GM19328 (cell line): ENCODE measurements around the gene CEP164.

Experiments
- ATAC-seq: cut with Tn5 transposase; IDR thresholded peaks from one replicate; pipeline ENCODE4 v1.9.1; 2021; ENCODE audit warnings: mild to moderate bottlenecking, moderate library complexity; ENCODE audit not compliant: unreplicated experiment

The CEP164 gene

DNA sequence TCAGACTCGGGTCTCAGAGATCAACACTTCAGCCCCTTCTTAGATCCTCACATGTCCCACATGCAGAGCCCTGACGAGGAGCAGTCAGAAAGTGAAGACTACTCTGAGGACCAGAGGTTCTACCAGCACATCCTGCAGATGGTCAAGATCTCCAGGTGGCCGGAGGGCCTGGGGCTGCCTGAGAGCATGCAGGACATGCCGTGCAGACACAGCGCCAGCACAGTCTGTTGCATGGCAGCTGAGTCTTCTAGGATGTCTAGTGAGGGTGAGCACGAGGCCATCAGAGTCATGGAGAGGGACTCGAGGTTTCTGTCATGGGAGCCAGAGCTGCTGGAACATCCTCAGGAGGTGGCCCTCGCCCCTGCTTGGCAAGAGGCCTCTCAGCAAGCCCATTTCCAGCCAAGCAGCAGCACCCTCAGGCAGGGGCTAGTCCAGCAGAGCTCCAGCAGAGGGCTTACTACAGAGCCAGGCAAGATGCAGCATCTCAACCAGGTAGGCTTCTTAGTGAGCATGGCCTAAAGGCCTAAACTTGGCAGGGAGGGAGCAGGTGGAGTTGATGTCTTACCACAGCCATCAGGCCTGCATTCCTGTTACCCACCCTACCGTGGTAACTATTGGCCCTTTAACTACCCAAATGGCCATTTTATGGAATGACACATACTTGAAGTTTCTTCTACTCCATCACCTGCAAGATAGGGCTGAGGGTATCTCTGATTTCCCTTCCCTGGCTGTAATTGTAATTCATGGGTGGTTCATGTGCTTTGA, 28.7 kb downstream of the CEP164 start:
- ATAC-seq = no peak

GRCh38 chr11:117361432-117361831, 33.8 kb downstream of the CEP164 start:
- ATAC-seq = no peak

DNA sequence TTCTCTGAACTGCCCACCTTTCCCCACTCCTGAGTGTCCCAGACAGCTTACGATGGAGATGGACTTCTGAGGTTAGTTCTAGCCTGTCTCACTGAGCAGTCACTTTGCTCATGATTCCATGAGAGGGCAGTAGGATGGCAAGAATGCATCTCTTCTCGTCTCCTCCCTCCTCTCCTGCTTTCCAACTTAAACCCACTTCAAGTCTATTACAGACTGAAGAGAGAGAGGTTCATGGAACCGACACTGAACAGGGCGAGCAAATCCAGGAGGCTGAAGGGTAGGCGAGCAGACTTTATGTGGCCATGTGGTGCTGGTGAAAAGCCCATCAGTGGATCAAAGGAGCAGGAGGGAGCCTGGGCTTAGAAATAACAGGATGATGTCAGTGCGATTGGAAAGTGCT, 38.6 kb downstream of the CEP164 start:
- ATAC-seq = no peak

DNA sequence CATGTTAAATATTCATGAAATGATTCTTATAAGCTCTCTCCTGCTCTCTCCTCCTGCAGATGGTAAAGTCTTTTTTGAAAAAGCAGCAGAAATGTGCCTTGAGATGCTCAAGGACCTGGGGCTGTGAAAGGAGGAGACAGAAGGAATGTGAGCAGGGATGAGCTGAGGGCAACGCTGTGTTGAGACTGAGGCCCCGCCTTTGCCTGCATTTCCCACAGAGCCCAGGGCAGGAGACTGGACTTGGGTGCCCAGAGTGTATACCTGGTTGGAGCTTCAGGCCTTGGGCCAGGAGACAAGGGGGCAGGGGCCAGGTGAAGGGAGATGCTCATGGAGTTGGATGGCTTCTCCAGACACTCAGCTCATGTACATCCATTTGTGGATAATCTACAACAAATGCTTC, 39.2 kb downstream of the CEP164 start:
- no peak for ATAC-seq

GRCh38 chr11:117369534-117369933, 41.9 kb downstream of the CEP164 start:
- ATAC-seq = no peak

- ATAC-seq = no peak
These were observed 43.8 kb downstream of the CEP164 start for GRCh38 chr11:117371453-117371852.

GRCh38 chr11:117374316-117375055, 46.8 kb downstream of the CEP164 start:
- no peak for ATAC-seq

DNA sequence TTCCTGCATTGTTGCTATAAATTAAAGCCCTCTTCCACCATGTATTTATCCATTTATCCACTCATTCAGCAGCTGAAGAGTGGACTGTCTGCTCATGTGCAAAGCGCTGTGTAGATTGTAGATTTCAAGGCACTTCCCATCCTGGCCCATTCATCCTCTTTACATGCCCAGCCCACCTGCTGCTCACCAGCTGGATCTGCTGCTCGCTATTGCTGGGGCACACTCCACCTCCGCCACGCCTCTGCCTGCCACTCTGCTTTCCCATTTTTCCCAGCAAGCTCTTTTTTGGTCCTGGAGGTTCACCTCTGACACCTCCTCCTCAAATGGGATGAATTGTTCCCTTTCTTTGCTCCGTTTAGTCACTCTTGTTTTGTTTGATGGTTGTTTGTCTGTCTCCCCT, 48.3 kb downstream of the CEP164 start:
- ATAC-seq = no peak

DNA sequence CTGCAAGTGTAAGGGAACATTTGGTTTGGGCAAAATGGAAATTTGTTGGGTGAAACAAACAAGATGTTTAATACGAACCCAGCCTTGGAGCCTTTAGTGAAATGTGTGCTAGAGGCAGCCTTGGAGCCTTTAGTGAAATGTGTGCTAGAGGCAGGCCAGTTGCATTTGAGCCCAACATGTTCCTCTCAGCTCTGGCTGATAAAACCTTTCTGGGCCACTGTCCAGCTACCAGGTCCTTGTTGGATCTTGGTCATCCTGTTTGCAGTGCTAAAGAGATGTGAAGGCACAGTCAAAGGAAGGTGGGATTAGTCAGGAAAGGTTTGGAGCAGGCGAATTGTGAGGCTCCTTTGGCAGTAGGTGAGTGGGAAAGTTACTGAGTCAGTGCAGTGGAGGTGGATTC, 48.9 kb downstream of the CEP164 start:
- no peak for ATAC-seq

DNA sequence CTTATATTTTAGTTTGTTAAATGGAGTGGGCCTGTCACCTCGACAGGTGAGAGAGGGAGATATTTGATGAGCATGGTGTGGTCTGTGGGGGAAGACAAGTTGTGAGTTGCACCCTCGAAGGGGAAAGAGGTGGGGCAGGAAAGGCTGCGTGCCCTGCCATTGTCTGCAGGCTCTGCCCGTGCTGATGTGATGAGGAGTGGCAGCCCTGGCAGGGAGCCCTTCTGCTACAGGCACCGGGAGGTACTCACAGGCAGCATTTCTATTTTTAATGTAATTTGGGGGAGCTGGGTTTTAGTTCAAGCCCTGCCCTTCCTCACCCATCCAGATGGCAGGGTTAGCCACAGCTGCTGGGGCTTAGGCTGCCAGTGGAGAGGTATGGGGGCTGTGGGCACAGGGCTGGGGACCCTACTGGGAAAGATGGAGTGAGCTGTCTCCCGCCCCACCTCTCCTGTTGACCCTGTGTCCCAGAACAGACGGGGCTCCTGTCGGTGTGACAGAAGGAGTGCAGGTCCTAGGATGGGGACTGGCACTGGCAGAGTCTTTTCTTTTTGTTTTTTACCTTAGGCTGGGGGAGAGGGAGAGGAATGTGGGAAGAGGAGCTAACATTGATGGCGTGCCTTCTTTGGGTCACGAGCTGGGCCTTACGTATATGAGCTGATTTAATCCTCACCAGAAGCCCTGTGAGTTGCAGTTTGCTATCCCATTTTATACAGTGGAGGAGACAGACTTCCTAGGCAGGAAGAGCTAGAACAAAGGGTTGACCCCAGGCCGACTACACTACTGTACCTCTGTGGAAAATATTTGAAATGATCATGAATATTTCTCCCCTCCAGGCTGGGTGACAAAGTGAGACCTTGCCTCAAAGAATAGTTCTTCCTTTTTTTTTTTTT, 51.6 kb downstream of the CEP164 start:
- no peak for ATAC-seq

GRCh38 chr11:117380676-117381075, 53.0 kb downstream of the CEP164 start:
- ATAC-seq = no peak

DNA sequence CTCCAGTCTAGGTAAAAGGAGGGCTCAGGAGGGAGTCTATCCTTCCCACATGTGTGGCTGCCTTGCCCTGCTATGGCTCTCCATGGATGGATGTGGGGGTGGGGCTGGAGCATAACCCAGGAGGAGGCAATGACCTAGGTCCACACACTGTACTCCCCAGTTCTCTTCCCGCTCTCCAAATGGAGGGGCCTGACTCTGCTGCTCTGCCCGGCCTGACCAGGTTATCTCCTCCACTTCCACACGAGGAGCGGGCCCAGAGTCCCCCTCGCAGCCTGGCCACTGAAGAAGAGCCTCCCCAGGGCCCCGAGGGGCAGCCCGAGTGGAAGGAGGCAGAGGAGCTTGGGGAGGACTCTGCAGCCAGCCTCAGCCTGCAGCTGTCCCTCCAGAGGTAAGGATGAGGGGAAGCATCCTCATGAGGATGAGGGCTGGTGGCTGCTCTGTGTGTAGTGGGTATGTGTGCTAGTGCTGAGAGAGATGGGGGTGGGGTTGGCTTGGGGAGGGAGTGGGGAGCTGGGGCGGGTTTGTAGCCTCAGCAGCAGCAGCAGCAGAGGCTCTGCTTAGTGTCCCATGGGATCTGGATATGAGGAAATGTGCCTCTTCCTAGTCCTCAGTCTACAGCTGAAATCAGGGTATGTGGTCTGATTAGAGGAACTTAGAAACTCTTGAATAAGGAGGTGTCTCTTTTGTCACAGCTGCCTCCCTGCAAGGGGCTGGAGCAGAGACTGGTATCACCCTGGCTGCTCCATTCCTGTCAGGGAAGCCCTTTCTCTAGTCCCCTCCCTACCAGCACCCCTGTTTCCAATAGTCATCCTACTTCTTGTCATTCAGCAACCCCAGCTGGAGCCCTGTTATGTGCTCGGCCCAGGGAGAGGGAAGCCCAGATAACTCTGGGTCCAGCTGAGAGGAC, 54.1 kb downstream of the CEP164 start:
- no peak for ATAC-seq

- no peak for ATAC-seq
These were observed 55.1 kb downstream of the CEP164 start for GRCh38 chr11:117382746-117383145.

DNA sequence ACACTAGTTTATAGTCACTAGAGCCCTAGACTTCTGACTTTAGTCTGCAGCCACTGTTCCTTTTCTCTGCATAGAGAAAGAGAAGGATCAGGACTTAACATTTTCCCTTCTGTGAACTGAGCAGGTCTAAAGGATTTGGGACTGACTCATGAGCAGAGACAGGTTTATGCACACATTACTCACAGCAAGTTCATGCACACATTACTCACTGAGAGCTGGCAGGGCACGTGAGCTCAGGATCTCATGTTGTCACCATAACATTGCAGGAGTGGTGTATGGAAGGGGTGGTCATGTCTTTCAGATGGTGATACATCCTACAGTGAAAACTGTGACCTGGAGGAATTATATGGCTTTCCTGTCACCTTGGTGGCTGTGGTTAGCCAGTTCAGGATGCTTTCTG, 56.4 kb downstream of the CEP164 start:
- no peak for ATAC-seq

DNA sequence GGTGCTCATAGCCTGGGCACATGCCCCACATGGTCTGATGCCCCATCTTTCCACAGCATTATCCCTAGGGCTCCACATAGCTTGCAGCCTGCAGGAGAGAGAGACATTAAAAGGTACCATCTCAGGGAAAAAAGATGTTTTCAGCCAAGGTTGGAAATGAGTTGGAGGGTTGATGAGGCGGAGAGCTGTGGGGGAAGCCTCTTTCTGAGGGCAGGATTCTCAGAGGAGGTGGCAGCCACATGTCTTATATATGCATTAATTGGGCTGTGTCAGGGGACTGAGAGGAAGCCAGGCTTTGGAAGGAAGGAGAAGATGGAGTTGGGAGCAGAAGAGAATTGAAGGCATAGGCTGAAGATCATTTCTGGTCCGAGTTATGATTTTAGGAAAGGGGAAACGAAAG, 57.8 kb downstream of the CEP164 start:
- no peak for ATAC-seq

- ATAC-seq = no peak
These were observed 58.3 kb downstream of the CEP164 start for GRCh38 chr11:117385906-117386305.

DNA sequence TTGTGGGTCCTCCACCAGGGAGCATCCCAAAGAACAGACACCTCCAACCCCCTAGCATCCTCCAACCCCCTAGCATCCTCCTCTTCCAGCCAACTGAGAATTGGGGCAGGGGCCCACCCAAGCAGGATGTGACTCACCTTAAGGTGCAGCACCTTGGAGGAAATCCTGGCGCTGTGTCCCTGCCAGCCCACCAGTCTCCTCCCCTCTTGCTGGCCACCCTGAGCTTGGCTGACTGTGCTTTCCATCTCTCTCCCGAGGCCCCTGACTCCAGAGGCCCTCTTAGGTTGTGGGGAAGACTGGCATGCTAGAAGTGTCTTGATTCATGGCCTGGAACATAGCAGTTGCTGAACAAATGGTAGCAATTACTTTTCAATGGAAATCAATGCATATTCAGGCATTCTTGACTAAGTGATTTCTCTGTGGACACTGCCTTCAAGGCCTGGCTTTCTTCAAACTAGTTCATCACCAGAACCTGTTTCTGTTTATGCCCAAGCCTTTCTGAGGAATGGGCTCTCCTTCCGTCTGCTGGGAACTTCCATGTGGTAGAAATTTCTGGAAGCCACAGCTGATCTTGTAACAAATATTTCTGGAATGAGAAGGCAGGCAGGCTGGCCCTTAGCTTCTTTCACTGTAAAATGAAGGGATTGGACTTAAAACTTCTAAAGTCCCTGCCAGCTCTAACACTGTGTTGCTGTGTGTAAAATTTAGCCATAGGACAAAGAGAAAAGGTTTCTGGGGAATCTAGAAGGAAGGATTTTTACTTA, 60.5 kb downstream of the CEP164 start:
- ATAC-seq = no peak

DNA sequence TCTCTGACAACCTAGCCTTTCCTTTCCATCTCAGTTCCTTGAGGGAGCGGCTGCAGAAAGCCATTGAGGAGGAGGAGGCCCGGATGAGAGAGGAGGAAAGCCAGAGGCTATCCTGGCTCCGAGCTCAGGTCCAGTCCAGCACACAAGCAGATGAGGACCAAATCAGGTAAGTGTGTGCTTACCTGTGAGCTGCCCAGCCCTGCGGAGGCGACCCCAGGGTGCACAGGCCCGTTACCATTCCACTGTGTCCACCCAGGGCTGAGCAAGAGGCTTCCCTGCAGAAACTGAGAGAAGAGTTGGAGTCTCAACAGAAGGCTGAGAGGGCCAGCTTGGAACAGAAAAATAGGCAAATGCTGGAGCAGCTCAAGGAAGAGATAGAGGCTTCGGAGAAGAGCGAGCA, 63.1 kb downstream of the CEP164 start:
- no peak for ATAC-seq

GRCh38 chr11:117391181-117391580, 63.5 kb downstream of the CEP164 start:
- no peak for ATAC-seq
